Osteocyte (in vitro differentiated cells): ENCODE data around the gene NT5DC3. TPM values are rescaled to one million over a fixed set of nuclear protein-coding genes. Genes with fewer than 3 reads are reported as not detected.

Experiments used
- DNase-seq: peaks from one replicate; pipeline ENCODE4 v3.0.0; 2021; ENCODE audit warnings: mixed read lengths; ENCODE audit not compliant: unreplicated experiment; ENCODE audit errors: extremely low spot score
- H3K27ac Mint-ChIP-seq: one replicate; pipeline ENCODE4 v1.8.0; 2021; ENCODE audit warnings: mild to moderate bottlenecking, mixed read lengths; ENCODE audit not compliant: unreplicated experiment
- H3K27me3 Mint-ChIP-seq: one replicate; pipeline ENCODE4 v1.8.0; 2021; ENCODE audit warnings: mixed read lengths; ENCODE audit not compliant: unreplicated experiment
- H3K36me3 Mint-ChIP-seq: one replicate; pipeline ENCODE4 v1.8.0; 2021; ENCODE audit warnings: mixed read lengths; ENCODE audit not compliant: unreplicated experiment
- H3K4me1 Mint-ChIP-seq: one replicate; pipeline ENCODE4 v1.8.0; 2021; ENCODE audit warnings: mixed read lengths; ENCODE audit not compliant: unreplicated experiment
- H3K4me3 Mint-ChIP-seq: one replicate; pipeline ENCODE4 v1.8.0; 2021; ENCODE audit warnings: mild to moderate bottlenecking, moderate library complexity, mixed read lengths; ENCODE audit not compliant: unreplicated experiment
- H3K9me3 Mint-ChIP-seq: one replicate; pipeline ENCODE4 v1.8.0; 2021; ENCODE audit warnings: mixed read lengths; ENCODE audit not compliant: unreplicated experiment
- total RNA-seq: library from RNA; stranded (reverse); gene quantifications from 2 replicates; pipeline ENCODE4 v1.2.1, GENCODE V29; 2021
- TF ChIP-seq, protein P1 (sequence below): fragments of 200-600 bp; sonication (generic); IDR thresholded peaks from 2 replicates; pipeline ENCODE4 v1.5.0; 2021; ENCODE audit warnings: antibody characterized with exemption, mild to moderate bottlenecking, moderate library complexity

The NT5DC3 gene
- total RNA-seq, 1 donor from 2014 or later: 12.5 TPM

DNA sequence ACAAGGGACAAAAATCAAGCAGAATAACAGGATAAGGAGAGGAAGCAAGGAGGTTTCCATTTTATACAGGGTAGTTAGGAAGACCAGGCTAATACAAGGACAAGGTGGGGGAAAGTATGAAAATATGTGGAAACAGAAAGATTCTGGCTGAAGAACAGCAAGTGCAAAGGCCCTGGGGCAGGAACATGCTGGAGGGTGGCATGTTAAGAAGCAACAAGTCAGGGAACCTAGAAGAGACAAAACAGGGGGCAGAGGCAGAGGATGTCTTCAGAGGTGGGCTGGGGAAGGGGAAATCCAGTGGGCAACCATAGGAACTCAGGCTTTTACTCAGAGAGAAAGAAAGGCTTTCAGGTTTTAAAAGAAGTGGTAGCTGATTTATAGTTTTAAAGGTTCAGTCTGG lies 54.8 kb downstream of the NT5DC3 start:
- H3K27ac Mint-ChIP-seq: no peak overlapping the region
- no peaks in the 10 kb centered on the region for H3K27me3 Mint-ChIP-seq
- H3K4me3 Mint-ChIP-seq: no peak overlapping the region
- H3K36me3 Mint-ChIP-seq: peaks cover 16% of the 10 kb centered on the region
- H3K4me1 Mint-ChIP-seq: peaks cover 2% of the 10 kb centered on the region
- no peak for DNase-seq
- TF ChIP-seq, protein P1, sequence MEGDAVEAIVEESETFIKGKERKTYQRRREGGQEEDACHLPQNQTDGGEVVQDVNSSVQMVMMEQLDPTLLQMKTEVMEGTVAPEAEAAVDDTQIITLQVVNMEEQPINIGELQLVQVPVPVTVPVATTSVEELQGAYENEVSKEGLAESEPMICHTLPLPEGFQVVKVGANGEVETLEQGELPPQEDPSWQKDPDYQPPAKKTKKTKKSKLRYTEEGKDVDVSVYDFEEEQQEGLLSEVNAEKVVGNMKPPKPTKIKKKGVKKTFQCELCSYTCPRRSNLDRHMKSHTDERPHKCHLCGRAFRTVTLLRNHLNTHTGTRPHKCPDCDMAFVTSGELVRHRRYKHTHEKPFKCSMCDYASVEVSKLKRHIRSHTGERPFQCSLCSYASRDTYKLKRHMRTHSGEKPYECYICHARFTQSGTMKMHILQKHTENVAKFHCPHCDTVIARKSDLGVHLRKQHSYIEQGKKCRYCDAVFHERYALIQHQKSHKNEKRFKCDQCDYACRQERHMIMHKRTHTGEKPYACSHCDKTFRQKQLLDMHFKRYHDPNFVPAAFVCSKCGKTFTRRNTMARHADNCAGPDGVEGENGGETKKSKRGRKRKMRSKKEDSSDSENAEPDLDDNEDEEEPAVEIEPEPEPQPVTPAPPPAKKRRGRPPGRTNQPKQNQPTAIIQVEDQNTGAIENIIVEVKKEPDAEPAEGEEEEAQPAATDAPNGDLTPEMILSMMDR: no peak
- H3K9me3 Mint-ChIP-seq: no peaks in the 10 kb centered on the region

DNA sequence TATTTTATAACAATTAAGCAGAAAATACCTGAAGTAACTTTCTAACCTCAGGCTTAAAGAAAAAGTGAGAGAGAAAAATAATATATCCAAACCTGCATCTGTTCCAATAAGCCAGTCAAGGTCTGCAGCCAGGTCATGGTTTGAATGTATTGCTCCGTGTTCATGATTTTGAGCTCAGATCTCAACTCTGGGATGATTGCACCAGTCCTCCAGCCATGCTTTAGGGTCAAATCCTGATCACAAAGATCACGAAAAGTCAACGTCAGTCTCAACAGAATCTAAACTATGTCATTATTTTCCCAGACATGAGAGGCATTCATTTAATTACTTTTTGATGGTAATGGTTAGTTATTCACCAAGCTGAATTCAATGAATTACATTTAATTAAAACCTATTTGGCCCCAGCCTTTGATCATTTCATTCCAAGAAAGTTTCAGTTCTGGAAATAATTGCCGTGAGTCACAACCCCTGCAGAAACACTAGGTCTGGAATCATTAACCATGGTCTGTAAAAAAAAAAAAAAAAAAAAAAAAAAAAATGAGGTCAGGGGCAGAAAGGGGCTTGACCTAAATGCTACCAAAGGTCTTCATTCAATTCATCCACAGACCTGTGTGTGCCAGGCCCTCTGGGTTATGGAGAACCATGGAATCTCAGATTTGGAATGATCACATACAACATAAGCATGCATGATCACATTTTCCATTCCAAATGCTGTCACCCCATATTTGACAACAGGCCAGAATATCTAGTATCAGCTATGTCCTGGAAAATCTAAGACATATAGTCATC lies 55.6 kb downstream of the NT5DC3 start:
- no peak overlapping the region for H3K27ac Mint-ChIP-seq
- no peaks in the 10 kb centered on the region for H3K27me3 Mint-ChIP-seq
- peaks cover 16% of the 10 kb centered on the region for H3K36me3 Mint-ChIP-seq
- peaks cover 2% of the 10 kb centered on the region for H3K4me1 Mint-ChIP-seq
- TF ChIP-seq, protein P1: no peak
- H3K4me3 Mint-ChIP-seq: no peak overlapping the region
- no peak for DNase-seq
- no peaks in the 10 kb centered on the region for H3K9me3 Mint-ChIP-seq

DNA sequence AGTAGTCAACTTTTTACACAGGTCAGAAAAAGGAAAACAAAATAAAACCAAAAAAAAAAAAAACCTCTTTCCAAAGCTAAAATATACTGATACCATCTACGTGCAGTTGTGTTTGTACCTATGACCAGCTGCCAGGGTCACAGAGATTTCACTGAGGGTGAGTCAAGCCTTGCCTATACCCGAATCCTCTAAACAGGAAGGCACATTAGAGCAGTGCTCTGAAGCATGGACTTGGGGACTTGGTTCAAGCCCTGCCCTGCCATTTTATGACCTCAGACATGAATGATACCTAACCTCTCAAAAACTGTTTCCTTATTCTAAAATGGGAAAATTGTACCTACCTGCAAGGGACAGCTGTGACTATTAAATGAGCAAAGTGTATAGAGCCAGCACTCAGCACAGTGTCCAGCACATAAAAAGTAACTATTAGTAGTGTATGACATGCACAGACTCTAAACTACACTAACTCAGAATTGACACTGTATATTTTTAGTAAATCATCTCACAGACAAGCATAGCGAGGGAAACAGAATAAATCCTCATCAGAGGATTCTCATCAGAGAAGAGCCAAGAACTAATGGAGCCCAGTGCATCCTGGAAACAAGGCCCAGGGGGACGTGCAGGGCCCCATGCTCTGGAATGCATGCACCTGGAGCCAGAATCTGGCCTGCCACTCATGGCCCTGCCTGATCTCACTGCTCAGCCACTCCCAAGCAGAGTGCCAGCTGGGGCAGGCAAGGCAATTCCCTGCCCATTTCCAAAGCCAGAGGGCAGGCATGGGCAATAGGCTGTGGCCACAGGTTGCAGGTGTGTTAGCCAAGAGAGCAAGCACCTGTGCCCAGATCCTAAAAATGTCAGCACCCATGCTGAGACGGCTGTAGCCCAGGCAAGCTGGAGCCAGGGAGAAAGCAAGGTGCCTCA lies 57.0 kb downstream of the NT5DC3 start:
- H3K9me3 Mint-ChIP-seq: no peaks in the 10 kb centered on the region
- no peak overlapping the region for H3K27ac Mint-ChIP-seq
- TF ChIP-seq, protein P1: no peak
- H3K27me3 Mint-ChIP-seq: no peaks in the 10 kb centered on the region
- H3K36me3 Mint-ChIP-seq: peaks cover 23% of the 10 kb centered on the region
- no peak for DNase-seq
- H3K4me1 Mint-ChIP-seq: peaks cover 13% of the 10 kb centered on the region
- no peak overlapping the region for H3K4me3 Mint-ChIP-seq

GRCh38 chr12:103782399-103782798 lies 58.6 kb downstream of the NT5DC3 start:
- TF ChIP-seq, protein P1: no peak
- Mint-ChIP-seq H3K4me1 (peaks cover 13% of the 10 kb centered on the region), H3K27ac (no peak overlapping the region), H3K4me3 (no peak overlapping the region), H3K9me3 (no peaks in the 10 kb centered on the region), H3K36me3 (peaks cover 33% of the 10 kb centered on the region), H3K27me3 (no peaks in the 10 kb centered on the region)
- no peak for DNase-seq

- peaks cover 38% of the 10 kb centered on the region for H3K36me3 Mint-ChIP-seq
- no peaks in the 10 kb centered on the region for H3K9me3 Mint-ChIP-seq
- H3K27me3 Mint-ChIP-seq: no peaks in the 10 kb centered on the region
- DNase-seq: no peak
- TF ChIP-seq, protein P1: no peak
- no peak overlapping the region for H3K27ac Mint-ChIP-seq
- H3K4me1 Mint-ChIP-seq: peaks cover 13% of the 10 kb centered on the region
- H3K4me3 Mint-ChIP-seq: no peak overlapping the region
These were observed 60.0 kb downstream of the NT5DC3 start for GRCh38 chr12:103780992-103781391.
